AG09319 (cell line): ENCODE data around the gene OR2T33.
A peak's percentile ranks its signal among the peaks of the same experiment; 100 is the strongest.
"Not testable (repeated sequence)": the region's sequence is repeated elsewhere in the genome, so short reads cannot be mapped to it uniquely, and the experiment has no call there.

Experiments
- DNase-seq: peaks from one replicate; pipeline ENCODE4 v3.0.0-alpha.2; 2010; ENCODE audit warnings: low read depth; ENCODE audit errors: extremely low read depth
- CTCF ChIP-seq: IDR thresholded peaks from 2 replicates; pipeline ENCODE4 v1.5.1; 2011; ENCODE audit warnings: low read depth, mild to moderate bottlenecking, inconsistent platforms, low read length, moderate library complexity

Gene OR2T33

GRCh38 chr1:248268178-248268577, 9.6 kb downstream of the OR2T33 start:
- no peak for DNase-seq

GRCh38 chr1:248259309-248259708, 18.5 kb downstream of the OR2T33 start:
- not testable (repeated sequence) for DNase-seq

More at GRCh38 chr1:248268178-248268577, 9.6 kb downstream of the OR2T33 start:
- TF ChIP-seq CTCF = no peak

- TF ChIP-seq CTCF = peak; percentile 36
- DNase-seq = no peak
Observed at GRCh38 chr1:248243204-248243603, 34.6 kb downstream of the OR2T33 start.

GRCh38 chr1:248239478-248239877, 38.3 kb downstream of the OR2T33 start:
- DNase-seq = no peak
- TF ChIP-seq CTCF = no peak

- no peak for DNase-seq
Observed at GRCh38 chr1:248231117-248231516, 46.7 kb downstream of the OR2T33 start, which contains the start of gene OR2M4. OR2M4 (plus strand) TSS chr1:248231417; CDS start chr1:248238929, 7,512 bp downstream.

GRCh38 chr1:248229360-248229908, 48.3 kb downstream of the OR2T33 start:
- DNase-seq = no peak
- no peak for TF ChIP-seq CTCF

More at GRCh38 chr1:248231117-248231516, 46.7 kb downstream of the OR2T33 start, which contains the start of gene OR2M4:
- no peak for TF ChIP-seq CTCF

GRCh38 chr1:248225537-248225936, 52.2 kb downstream of the OR2T33 start:
- DNase-seq = no peak
- no peak for TF ChIP-seq CTCF
